ENCODE results near the gene FNDC3B. TPM values are rescaled to one million over a fixed set of nuclear protein-coding genes. Genes with fewer than 3 reads are reported as not detected.

Gene FNDC3B
- total and polyA plus RNA-seq, 9 of the 15 experiments (the other 6 are each of a cell fraction or from before 2014, with no cell fraction given), result 7.0 to 35.8 (median 16.2) TPM

DNA sequence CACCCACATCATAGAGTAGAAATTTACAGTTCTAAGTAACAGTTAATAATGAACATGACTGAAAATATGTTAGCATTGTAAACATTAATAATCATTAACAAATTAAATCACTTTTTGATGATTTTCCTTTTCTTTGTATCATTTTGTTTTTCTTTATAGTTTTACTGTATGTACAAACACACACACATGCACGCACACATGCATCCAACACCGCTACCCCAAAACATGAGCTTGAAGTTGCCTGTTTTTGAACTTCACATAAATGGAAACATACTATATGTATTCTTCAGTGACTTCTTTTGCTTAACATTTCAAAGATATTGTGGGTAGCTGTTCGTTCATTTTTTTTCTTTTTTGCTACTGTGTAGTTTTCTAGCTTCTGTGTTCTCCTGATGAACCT is 123.9 kb downstream of the FNDC3B start (continued):
- TF ChIP-seq, protein P1, sequence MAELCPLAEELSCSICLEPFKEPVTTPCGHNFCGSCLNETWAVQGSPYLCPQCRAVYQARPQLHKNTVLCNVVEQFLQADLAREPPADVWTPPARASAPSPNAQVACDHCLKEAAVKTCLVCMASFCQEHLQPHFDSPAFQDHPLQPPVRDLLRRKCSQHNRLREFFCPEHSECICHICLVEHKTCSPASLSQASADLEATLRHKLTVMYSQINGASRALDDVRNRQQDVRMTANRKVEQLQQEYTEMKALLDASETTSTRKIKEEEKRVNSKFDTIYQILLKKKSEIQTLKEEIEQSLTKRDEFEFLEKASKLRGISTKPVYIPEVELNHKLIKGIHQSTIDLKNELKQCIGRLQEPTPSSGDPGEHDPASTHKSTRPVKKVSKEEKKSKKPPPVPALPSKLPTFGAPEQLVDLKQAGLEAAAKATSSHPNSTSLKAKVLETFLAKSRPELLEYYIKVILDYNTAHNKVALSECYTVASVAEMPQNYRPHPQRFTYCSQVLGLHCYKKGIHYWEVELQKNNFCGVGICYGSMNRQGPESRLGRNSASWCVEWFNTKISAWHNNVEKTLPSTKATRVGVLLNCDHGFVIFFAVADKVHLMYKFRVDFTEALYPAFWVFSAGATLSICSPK (IDR thresholded peaks at IDR 0.05; ENCODE audit: borderline replicate concordance), result no peak
- TF ChIP-seq KAT7 (CRISPR knock-in tag; IDR thresholded peaks at IDR 0.05; ENCODE audit: borderline replicate concordance) (no peak), SMARCB1 (IDR thresholded peaks at IDR 0.05; ENCODE audit: insufficient read length, low read depth) (no peak), ZNF76 (CRISPR knock-in tag; IDR thresholded peaks at IDR 0.05; ENCODE audit: borderline replicate concordance) (no peak), CHCHD3 (CRISPR knock-in tag; IDR thresholded peaks at IDR 0.05) (no peak), E2F3 (CRISPR knock-in tag; IDR thresholded peaks at IDR 0.05) (no peak), NCOA6 (IDR thresholded peaks at IDR 0.05) (no peak), CGGBP1 (CRISPR knock-in tag; IDR thresholded peaks at IDR 0.05) (no peak)
- TF ChIP-seq, protein P2, sequence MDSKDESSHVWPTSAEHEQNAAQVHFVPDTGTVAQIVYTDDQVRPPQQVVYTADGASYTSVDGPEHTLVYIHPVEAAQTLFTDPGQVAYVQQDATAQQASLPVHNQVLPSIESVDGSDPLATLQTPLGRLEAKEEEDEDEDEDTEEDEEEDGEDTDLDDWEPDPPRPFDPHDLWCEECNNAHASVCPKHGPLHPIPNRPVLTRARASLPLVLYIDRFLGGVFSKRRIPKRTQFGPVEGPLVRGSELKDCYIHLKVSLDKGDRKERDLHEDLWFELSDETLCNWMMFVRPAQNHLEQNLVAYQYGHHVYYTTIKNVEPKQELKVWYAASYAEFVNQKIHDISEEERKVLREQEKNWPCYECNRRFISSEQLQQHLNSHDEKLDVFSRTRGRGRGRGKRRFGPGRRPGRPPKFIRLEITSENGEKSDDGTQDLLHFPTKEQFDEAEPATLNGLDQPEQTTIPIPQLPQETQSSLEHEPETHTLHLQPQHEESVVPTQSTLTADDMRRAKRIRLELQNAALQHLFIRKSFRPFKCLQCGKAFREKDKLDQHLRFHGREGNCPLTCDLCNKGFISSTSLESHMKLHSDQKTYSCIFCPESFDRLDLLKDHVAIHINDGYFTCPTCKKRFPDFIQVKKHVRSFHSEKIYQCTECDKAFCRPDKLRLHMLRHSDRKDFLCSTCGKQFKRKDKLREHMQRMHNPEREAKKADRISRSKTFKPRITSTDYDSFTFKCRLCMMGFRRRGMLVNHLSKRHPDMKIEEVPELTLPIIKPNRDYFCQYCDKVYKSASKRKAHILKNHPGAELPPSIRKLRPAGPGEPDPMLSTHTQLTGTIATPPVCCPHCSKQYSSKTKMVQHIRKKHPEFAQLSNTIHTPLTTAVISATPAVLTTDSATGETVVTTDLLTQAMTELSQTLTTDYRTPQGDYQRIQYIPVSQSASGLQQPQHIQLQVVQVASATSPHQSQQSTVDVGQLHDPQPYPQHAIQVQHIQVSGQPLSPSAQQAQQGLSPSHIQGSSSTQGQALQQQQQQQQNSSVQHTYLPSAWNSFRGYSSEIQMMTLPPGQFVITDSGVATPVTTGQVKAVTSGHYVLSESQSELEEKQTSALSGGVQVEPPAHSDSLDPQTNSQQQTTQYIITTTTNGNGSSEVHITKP (IDR thresholded peaks at IDR 0.05; ENCODE audit: partially characterized antibody), result no peak
